ENCODE results near the gene IGF2.

Gene IGF2

DNA sequence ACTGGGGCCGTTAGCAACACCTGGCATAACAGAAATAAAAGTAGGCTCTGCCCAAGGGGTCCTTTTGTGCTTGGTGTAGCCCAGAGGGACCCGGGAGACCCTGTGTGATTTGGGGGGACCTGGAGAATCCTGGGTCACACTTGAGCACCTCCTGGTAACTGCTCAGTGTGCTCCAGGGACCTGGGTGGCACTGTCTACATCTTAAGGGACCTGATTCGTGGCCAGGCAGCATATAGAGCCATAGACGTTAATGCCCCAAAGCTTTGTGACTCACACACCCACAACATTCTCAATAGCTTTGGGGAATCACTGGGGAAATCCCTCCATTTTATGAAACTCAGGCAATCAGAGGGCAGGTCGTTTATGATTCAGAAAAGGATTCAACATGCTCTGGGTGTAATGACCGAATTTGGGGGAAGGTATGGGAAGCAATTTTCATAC is 3.6 kb upstream of the IGF2 start (continued):
- TF ChIP-seq, protein P1, sequence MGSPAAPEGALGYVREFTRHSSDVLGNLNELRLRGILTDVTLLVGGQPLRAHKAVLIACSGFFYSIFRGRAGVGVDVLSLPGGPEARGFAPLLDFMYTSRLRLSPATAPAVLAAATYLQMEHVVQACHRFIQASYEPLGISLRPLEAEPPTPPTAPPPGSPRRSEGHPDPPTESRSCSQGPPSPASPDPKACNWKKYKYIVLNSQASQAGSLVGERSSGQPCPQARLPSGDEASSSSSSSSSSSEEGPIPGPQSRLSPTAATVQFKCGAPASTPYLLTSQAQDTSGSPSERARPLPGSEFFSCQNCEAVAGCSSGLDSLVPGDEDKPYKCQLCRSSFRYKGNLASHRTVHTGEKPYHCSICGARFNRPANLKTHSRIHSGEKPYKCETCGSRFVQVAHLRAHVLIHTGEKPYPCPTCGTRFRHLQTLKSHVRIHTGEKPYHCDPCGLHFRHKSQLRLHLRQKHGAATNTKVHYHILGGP (tag by site-specific recombination; IDR thresholded peaks at IDR 0.05): no peak
- TF ChIP-seq, protein P2, sequence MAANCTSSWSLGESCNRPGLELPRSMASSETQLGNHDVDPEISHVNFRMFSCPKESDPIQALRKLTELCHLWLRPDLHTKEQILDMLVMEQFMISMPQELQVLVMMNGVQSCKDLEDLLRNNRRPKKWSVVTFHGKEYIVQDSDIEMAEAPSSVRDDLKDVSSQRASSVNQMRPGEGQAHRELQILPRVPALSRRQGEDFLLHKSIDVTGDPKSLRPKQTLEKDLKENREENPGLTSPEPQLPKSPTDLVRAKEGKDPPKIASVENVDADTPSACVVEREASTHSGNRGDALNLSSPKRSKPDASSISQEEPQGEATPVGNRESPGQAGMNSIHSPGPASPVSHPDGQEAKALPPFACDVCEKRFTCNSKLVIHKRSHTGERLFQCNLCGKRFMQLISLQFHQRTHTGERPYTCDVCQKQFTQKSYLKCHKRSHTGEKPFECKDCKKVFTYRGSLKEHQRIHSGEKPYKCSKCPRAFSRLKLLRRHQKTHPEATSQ (tag by site-specific recombination; IDR thresholded peaks at IDR 0.05): no peak
- TF ChIP-seq ZNF677 (tag by site-specific recombination; IDR thresholded peaks at IDR 0.05) (no peak), RBAK (tag by site-specific recombination; IDR thresholded peaks at IDR 0.05) (no peak), SCRT2 (tag by site-specific recombination; IDR thresholded peaks at IDR 0.05) (no peak)

GRCh38 chr11:2142300-2142759 is 3.1 kb upstream of the IGF2 start:
- CTCF ChIA-PET: interaction anchor here (0.9 to 5.0 kb wide), 6 partner anchors 9 to 489 kb away, joined by 3 to 43 read pairs (median 6); no protein-coding TSS in a partner anchor

GRCh38 chr11:2140411-2141400 is 1.5 kb upstream of the IGF2 start:
- TF ChIP-seq ZBTB17 (tag by site-specific recombination; IDR thresholded peaks at IDR 0.05) (0 out of 2 replicates have a peak, but pooled peaks have one; percentile 13), ZIC2 (tag by site-specific recombination; IDR thresholded peaks at IDR 0.05) (peak; percentile 34; the same call in 1 of the 2 replicates), PATZ1 (tag by site-specific recombination; IDR thresholded peaks at IDR 0.05) (no peak), ZNF664 (tag by site-specific recombination; IDR thresholded peaks at IDR 0.05) (no peak)
- Histone ChIP-seq H3K4me1 (ENCODE audit: control insufficient read depth, insufficient read depth, low read length) (no peaks in the 10 kb centered on the region), H3K27ac (ENCODE audit: extremely low read depth, low read depth, low read length) (no peak overlapping the region; the same call in 1 of the 2 replicates), H3K36me3 (ENCODE audit: control insufficient read depth in 2 of 2, insufficient read depth in 1 of 2, low read length in 2 of 2) (no peaks in the 10 kb centered on the region), H3K4me3 (ENCODE audit: low read depth, low read length) (no peak overlapping the region), H3K9me3 (ENCODE audit: control insufficient read depth, insufficient read depth, low read depth, low read length) (no peaks in the 10 kb centered on the region)
- ChIA-PET POLR2A (interaction anchor here (2.0 kb wide), 1 partner anchor 41 kb away, joined by 8 read pairs; no protein-coding TSS in a partner anchor), CTCF (interaction anchor here (0.6 to 5.0 kb wide), 10 partner anchors 11 to 488 kb away, joined by 3 to 43 read pairs (median 4); no protein-coding TSS in a partner anchor)

More at GRCh38 chr11:2142300-2142759, 3.1 kb upstream of the IGF2 start:
- TF ChIP-seq ZNF335 (tag by site-specific recombination; conservative IDR thresholded peaks at IDR 0.05): peak; percentile 77
- no peak for TF ChIP-seq OSR2 (tag by site-specific recombination; IDR thresholded peaks at IDR 0.05)
- H3K27ac ChIP-seq (ENCODE audit: extremely low read depth, low read depth, low read length): no peak overlapping the region
- no peaks in the 10 kb centered on the region for H3K9me3 ChIP-seq (ENCODE audit: control insufficient read depth, insufficient read depth, low read depth, low read length)
- POLR2A ChIA-PET: interaction anchor here (2.0 kb wide), 1 partner anchor 42 kb away, joined by 8 read pairs; no protein-coding TSS in a partner anchor
- no peak overlapping the region for H3K4me3 ChIP-seq (ENCODE audit: low read depth, low read length)
- H3K4me1 ChIP-seq (ENCODE audit: control insufficient read depth, insufficient read depth, low read length): no peaks in the 10 kb centered on the region
- H3K36me3 ChIP-seq (ENCODE audit: control insufficient read depth in 2 of 2, insufficient read depth in 1 of 2, low read length in 2 of 2): no peaks in the 10 kb centered on the region

Measured in HEK293 (cell line).